Forelimb muscle (tissue), 1 donor: Measurements from ENCODE around the gene TMEM130. TPM values are rescaled to one million over a fixed set of nuclear protein-coding genes. Genes with fewer than 3 reads are reported as not detected.

ENCODE experiments used
- DNase-seq: peaks from one replicate; pipeline ENCODE4 v3.0.0-alpha.2; 2013; ENCODE audit warnings: low read depth
- polyA plus RNA-seq: library from polyadenylated mRNA; unstranded; fragments of 120-200 nt; gene quantifications from one replicate; pipeline ENCODE4 v1.2.1, GENCODE V29; 2013; ENCODE audit not compliant: insufficient read length

Gene TMEM130
- polyA plus RNA-seq, 1 donor, result 3.9 TPM

- DNase-seq, result no peak
Measured at GRCh38 chr7:98808751-98809460, 60.9 kb downstream of the TMEM130 start.

GRCh38 chr7:98807068-98808048, 62.5 kb downstream of the TMEM130 start:
- DNase-seq, result no peak

GRCh38 chr7:98805956-98806838, 63.6 kb downstream of the TMEM130 start:
- no peak for DNase-seq

- no peak for DNase-seq
Measured at GRCh38 chr7:98802781-98803110, 67.1 kb downstream of the TMEM130 start.

- no peak for DNase-seq
Measured at GRCh38 chr7:98802088-98802780, 67.6 kb downstream of the TMEM130 start.

GRCh38 chr7:98800996-98801395, 68.8 kb downstream of the TMEM130 start:
- DNase-seq, result no peak

- no peak for DNase-seq
Measured at GRCh38 chr7:98797150-98797549, 72.7 kb downstream of the TMEM130 start.

Other genes with a start within 250 kb of the TMEM130 start
- 20.3 TPM for gene TRRAP, start 8.5 kb upstream of the TMEM130 start, polyA plus RNA-seq